Measurements from ENCODE around the gene TLK1.
A peak's percentile ranks its signal among the peaks of the same experiment; 100 is the strongest.
"Not testable (repeated sequence)": the region's sequence is repeated elsewhere in the genome, so short reads cannot be mapped to it uniquely, and the experiment has no call there.

The TLK1 gene

GRCh38 chr2:171104379-171104778 is 56.3 kb downstream of the TLK1 start:
- whole genome bisulfite sequencing, 2 experiments (ENCODE audit: insufficient coverage in 2 of 2), result no CpG with 5 or more reads among the region's 1 CpG
- Histone ChIP-seq H3K27ac (ENCODE audit: low read depth, low read length, severe bottlenecking) (no peak overlapping the region), H3K36me3 (ENCODE audit: control insufficient read depth, insufficient read depth, low read length) (peaks cover 17% of the 10 kb centered on the region), H3K4me1 (ENCODE audit: control insufficient read depth, insufficient read depth, low read length, poor library complexity, severe bottlenecking) (no peaks in the 10 kb centered on the region), H3K9me3 (ENCODE audit: control insufficient read depth, low read length) (no peaks in the 10 kb centered on the region), H3K4me3 (ENCODE audit: extremely low read depth, insufficient read depth, low read length, poor library complexity, severe bottlenecking) (no peak overlapping the region)

- Histone ChIP-seq H3K9me3 (ENCODE audit: control insufficient read depth, low read length) (peaks cover 7% of the 10 kb centered on the region), H3K4me1 (ENCODE audit: control insufficient read depth, insufficient read depth, low read length, poor library complexity, severe bottlenecking) (no peaks in the 10 kb centered on the region), H3K36me3 (ENCODE audit: control insufficient read depth, insufficient read depth, low read length) (peaks cover 19% of the 10 kb centered on the region), H3K27ac (ENCODE audit: low read depth, low read length, severe bottlenecking) (no peak overlapping the region), H3K4me3 (ENCODE audit: extremely low read depth, insufficient read depth, low read length, poor library complexity, severe bottlenecking) (no peak overlapping the region)
- WGBS, 2 experiments (ENCODE audit: insufficient coverage in 2 of 2), result 72 to 79% methylated on average over 2 to 3 of the region's 4 CpGs
Observed at GRCh38 chr2:171102802-171103201, 57.9 kb downstream of the TLK1 start.

GRCh38 chr2:171100370-171100769 is 60.3 kb downstream of the TLK1 start:
- Histone ChIP-seq H3K4me3 (ENCODE audit: extremely low read depth, insufficient read depth, low read length, poor library complexity, severe bottlenecking) (no peak overlapping the region), H3K36me3 (ENCODE audit: control insufficient read depth, insufficient read depth, low read length) (peaks cover 17% of the 10 kb centered on the region), H3K9me3 (ENCODE audit: control insufficient read depth, low read length) (peaks cover 12% of the 10 kb centered on the region), H3K27ac (ENCODE audit: low read depth, low read length, severe bottlenecking) (no peak overlapping the region), H3K4me1 (ENCODE audit: control insufficient read depth, insufficient read depth, low read length, poor library complexity, severe bottlenecking) (no peaks in the 10 kb centered on the region)
- 100% methylated on average over 1 to 3 of the region's 3 CpGs for WGBS, 2 experiments (ENCODE audit: insufficient coverage in 2 of 2)

GRCh38 chr2:171098607-171099006 is 62.1 kb downstream of the TLK1 start:
- Histone ChIP-seq H3K36me3 (ENCODE audit: control insufficient read depth, insufficient read depth, low read length) (peaks cover 17% of the 10 kb centered on the region), H3K27ac (ENCODE audit: low read depth, low read length, severe bottlenecking) (no peak overlapping the region), H3K9me3 (ENCODE audit: control insufficient read depth, low read length) (peaks cover 12% of the 10 kb centered on the region), H3K4me3 (ENCODE audit: extremely low read depth, insufficient read depth, low read length, poor library complexity, severe bottlenecking) (no peak overlapping the region), H3K4me1 (ENCODE audit: control insufficient read depth, insufficient read depth, low read length, poor library complexity, severe bottlenecking) (no peaks in the 10 kb centered on the region)

- H3K4me1 ChIP-seq (ENCODE audit: control insufficient read depth, insufficient read depth, low read length, poor library complexity, severe bottlenecking), result no peaks in the 10 kb centered on the region
- no peak overlapping the region for H3K4me3 ChIP-seq (ENCODE audit: extremely low read depth, insufficient read depth, low read length, poor library complexity, severe bottlenecking)
- WGBS, 2 experiments (ENCODE audit: insufficient coverage in 2 of 2), result no CpG with 5 or more reads among the region's 2 CpGs
- H3K36me3 ChIP-seq (ENCODE audit: control insufficient read depth, insufficient read depth, low read length), result peaks cover 21% of the 10 kb centered on the region
- no peak overlapping the region for H3K27ac ChIP-seq (ENCODE audit: low read depth, low read length, severe bottlenecking)
- peaks cover 12% of the 10 kb centered on the region for H3K9me3 ChIP-seq (ENCODE audit: control insufficient read depth, low read length)
Observed at GRCh38 chr2:171095014-171095582, 65.6 kb downstream of the TLK1 start.

GRCh38 chr2:171091517-171091916 is 69.2 kb downstream of the TLK1 start:
- H3K9me3 ChIP-seq (ENCODE audit: control insufficient read depth, low read length); H3K27ac ChIP-seq (ENCODE audit: low read depth, low read length, severe bottlenecking); H3K4me3 ChIP-seq (ENCODE audit: extremely low read depth, insufficient read depth, low read length, poor library complexity, severe bottlenecking); H3K4me1 ChIP-seq (ENCODE audit: control insufficient read depth, insufficient read depth, low read length, poor library complexity, severe bottlenecking): not testable (repeated sequence)
- H3K36me3 ChIP-seq (ENCODE audit: control insufficient read depth, insufficient read depth, low read length), result peaks cover 12% of the 10 kb centered on the region
- 91 to 99% methylated on average over 8 to 9 of the region's 11 CpGs for WGBS, 2 experiments (ENCODE audit: insufficient coverage in 2 of 2)

- 100% methylated on average over 1 to 2 of the region's 6 CpGs for WGBS, 2 experiments (ENCODE audit: insufficient coverage in 2 of 2)
- Histone ChIP-seq H3K36me3 (ENCODE audit: control insufficient read depth, insufficient read depth, low read length) (peaks cover 12% of the 10 kb centered on the region), H3K9me3 (ENCODE audit: control insufficient read depth, low read length) (no peaks in the 10 kb centered on the region), H3K27ac (ENCODE audit: low read depth, low read length, severe bottlenecking) (no peak overlapping the region), H3K4me1 (ENCODE audit: control insufficient read depth, insufficient read depth, low read length, poor library complexity, severe bottlenecking) (no peaks in the 10 kb centered on the region), H3K4me3 (ENCODE audit: extremely low read depth, insufficient read depth, low read length, poor library complexity, severe bottlenecking) (no peak overlapping the region)
Observed at GRCh38 chr2:171089489-171089888, 71.2 kb downstream of the TLK1 start.

GRCh38 chr2:171088057-171088834 is 72.4 kb downstream of the TLK1 start:
- H3K4me1 ChIP-seq (ENCODE audit: control insufficient read depth, insufficient read depth, low read length, poor library complexity, severe bottlenecking), result peaks cover 4% of the 10 kb centered on the region
- no peak overlapping the region for H3K27ac ChIP-seq (ENCODE audit: low read depth, low read length, severe bottlenecking)
- 80 to 100% methylated on average over 1 of the region's 5 CpGs for WGBS, 2 experiments (ENCODE audit: insufficient coverage in 2 of 2)
- peaks cover 12% of the 10 kb centered on the region for H3K36me3 ChIP-seq (ENCODE audit: control insufficient read depth, insufficient read depth, low read length)
- no peak overlapping the region for H3K4me3 ChIP-seq (ENCODE audit: extremely low read depth, insufficient read depth, low read length, poor library complexity, severe bottlenecking)
- H3K9me3 ChIP-seq (ENCODE audit: control insufficient read depth, low read length), result no peaks in the 10 kb centered on the region

- Histone ChIP-seq H3K36me3 (ENCODE audit: control insufficient read depth, insufficient read depth, low read length) (peaks cover 12% of the 10 kb centered on the region), H3K9me3 (ENCODE audit: control insufficient read depth, low read length) (no peaks in the 10 kb centered on the region), H3K4me3 (ENCODE audit: extremely low read depth, insufficient read depth, low read length, poor library complexity, severe bottlenecking) (no peak overlapping the region), H3K27ac (ENCODE audit: low read depth, low read length, severe bottlenecking) (no peak overlapping the region), H3K4me1 (ENCODE audit: control insufficient read depth, insufficient read depth, low read length, poor library complexity, severe bottlenecking) (peaks cover 6% of the 10 kb centered on the region)
- no CpG with 5 or more reads among the region's 1 CpG for WGBS, 2 experiments (ENCODE audit: insufficient coverage in 2 of 2)
Observed at GRCh38 chr2:171087547-171087946, 73.1 kb downstream of the TLK1 start.

- Histone ChIP-seq H3K36me3 (ENCODE audit: control insufficient read depth, insufficient read depth, low read length) (peaks cover 5% of the 10 kb centered on the region), H3K9me3 (ENCODE audit: control insufficient read depth, low read length) (no peaks in the 10 kb centered on the region), H3K4me3 (ENCODE audit: extremely low read depth, insufficient read depth, low read length, poor library complexity, severe bottlenecking) (no peak overlapping the region), H3K4me1 (ENCODE audit: control insufficient read depth, insufficient read depth, low read length, poor library complexity, severe bottlenecking) (peaks cover 6% of the 10 kb centered on the region), H3K27ac (ENCODE audit: low read depth, low read length, severe bottlenecking) (peak overlapping the region; percentile 24)
- WGBS, 2 experiments (ENCODE audit: insufficient coverage in 2 of 2), result 54 to 76% methylated on average over 4 to 7 of the region's 13 CpGs
Observed at GRCh38 chr2:171086352-171087290, 74.1 kb downstream of the TLK1 start.

All from mesodermal cell (in vitro differentiated cells).